Measurements from ENCODE around the gene IL16.
"Not testable (repeated sequence)": the region's sequence is repeated elsewhere in the genome, so short reads cannot be mapped to it uniquely, and the experiment has no call there.

IL16 gene

GRCh38 chr15:81346611-81347010, 149.9 kb downstream of the IL16 start:
- no peak for DNase-seq

DNA sequence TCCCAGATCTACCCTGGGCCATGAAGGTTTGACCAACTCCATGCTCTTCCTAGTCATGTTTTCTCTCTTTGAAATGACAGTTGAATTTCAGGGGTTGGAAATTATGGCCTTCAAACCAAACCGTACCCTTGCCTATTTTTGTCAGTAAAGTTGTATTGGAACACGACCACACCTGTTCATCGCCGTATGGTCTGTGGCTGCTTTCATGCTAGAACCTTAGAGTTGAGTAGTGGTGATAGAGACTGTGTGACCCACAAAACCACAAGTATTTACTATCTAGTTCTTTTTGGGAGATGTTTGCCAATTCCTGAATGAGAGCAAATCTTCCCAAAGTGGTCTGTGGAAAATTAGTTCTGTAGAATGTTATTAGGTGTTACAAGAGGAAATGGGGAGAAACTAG, 151.2 kb downstream of the IL16 start:
- no peak for DNase-seq

DNA sequence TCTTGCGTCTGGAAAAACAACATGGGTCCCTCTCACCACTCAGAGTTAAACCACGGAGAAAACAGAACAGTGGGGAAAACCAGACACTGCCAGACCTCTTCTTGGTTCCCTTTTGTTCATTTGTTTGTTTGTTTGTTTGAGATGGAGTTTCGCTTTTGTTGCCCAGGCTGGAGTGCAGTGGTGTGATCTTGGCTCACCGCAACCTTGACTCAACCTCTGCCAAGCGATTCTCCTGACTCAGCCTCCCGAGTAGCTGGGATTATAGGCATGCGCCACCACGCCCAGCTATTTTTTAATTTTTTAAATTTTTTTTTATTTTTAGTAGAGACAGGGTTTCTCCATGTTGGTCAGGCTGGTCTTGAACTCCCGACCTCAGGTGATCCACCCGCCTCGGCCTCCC, 152.0 kb downstream of the IL16 start:
- not testable (repeated sequence) for DNase-seq

DNA sequence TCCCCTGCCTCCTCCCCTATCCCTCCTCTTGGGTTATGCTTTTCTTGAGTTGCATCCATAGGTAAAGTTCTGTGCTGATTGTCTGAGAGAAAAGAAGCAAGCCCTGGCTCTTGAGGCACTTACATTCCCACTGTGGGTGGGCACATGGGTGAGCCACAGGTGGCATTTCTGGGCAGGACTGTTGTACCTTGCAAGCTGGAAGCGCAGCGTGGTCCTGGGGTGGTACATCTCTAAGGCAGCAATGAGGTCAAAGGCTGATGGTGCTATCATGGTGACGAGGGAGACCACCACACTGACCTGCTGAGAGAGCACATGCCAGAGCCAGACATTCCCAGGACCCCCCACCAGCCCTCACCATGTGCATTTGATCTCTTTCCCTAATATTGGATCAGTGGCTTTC, 152.6 kb downstream of the IL16 start:
- DNase-seq, result no peak

- no peak for DNase-seq
Measured at GRCh38 chr15:81351651-81352050, 155.0 kb downstream of the IL16 start.

DNA sequence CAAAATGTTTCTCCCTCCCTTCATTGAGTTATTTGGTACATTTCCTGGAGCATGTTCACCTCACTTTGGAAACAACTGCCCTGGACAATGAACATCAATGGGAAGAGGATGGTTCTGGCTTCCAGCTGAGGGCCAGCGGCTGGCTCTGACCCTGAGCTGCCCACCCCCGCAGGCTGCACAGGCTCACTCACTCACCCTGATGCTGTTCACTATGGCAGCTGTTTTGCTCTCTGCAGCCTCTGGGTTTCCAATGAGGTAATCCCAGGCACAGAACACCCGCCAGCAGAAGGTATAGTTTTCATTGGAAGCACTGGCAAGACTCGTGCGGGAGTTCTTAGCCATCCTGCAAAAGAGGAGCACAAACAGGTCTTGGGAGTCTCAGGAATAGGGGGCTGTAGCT, 159.6 kb downstream of the IL16 start:
- DNase-seq, result no peak

DNA sequence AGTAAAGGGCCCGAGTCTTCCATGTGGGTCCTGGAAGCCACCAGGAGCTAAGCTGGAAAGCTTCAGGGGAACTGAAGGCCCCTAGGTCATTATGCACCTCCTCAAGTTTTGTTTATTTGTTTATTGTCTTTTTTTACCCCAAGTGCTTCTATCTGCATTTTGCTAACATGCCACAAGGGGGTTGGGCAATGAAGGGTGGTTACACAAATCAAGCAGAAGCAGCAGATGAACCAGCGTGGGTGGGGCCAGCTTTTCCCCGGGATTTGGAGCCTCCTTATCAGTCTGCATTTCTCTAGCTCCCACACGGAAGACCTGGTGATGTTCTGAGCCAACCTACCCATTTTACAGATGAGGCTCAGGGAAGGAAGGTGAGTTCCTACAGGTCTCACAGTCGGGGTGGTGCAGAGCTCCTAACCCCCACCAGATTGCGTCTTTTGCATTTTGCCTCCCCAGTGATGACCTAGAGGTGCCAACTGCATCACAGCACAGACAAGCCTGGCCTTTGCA, 160.6 kb downstream of the IL16 start:
- no peak for DNase-seq

DNA sequence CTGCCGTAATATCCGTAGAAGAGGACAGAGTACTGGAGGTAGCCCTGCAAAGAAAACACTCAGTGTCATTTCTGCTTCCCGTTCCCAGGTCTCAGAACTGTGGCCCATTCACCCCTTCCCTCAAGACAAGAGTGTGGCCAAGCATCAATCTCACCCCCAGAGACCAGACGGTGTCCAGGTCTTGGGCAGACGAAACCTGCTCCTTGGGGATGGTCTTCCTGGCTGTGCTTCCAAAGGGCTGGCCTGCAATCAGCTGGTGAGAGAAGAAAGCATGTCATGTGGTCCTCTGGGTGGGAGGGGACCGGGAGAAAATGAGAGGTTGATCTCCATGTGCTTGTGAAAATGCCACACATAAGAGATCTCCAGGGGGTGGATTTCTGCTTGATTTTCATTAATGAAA, 161.6 kb downstream of the IL16 start:
- no peak for DNase-seq

DNA sequence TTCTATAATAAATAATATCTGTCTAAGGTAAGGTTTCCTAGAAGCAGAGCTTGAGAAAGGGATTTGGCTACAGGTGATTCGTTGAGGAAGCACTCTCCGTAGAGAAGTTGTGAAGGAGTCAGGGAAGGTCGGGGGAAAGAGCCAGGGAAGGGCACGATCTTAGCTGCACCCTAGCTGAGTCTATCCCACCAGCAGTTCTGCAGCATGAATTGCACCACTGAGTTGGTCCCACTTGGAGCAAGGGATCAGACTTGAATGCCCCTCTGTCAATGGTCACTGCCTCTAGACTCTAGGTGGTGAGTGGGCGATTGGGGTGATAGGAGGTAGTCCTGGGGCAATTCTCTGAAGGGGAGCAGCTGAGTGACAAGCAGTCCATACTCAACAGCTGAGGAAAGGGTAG, 163.8 kb downstream of the IL16 start:
- no peak for DNase-seq

GRCh38 chr15:81361891-81362290, 165.2 kb downstream of the IL16 start:
- no peak for DNase-seq

DNA sequence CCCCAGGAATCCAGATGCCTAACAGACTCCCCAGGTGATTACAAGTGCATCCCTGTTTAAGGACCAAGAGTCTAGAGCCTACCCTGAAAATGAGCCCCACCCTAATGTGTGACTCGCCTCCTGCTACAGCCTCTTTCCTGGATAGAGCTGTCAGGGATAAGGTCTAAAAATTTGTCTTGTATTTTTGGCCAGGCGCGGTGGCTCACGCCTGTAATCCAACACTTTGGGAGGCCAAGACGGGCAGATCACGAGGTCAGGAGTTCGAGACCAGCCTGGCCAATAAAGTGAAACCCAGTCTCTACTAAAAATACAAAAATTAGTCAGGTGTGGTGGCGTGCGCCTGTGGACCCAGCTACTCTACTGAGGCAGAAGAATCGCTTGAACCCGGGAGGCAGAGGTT, 166.1 kb downstream of the IL16 start:
- DNase-seq, result no peak

GRCh38 chr15:81363276-81363675, 166.6 kb downstream of the IL16 start:
- DNase-seq, result no peak

Measured in CD4-positive, alpha-beta T cell treated with Interleukin-4 for 4 hours (primary cell).